Measurements from ENCODE around the gene DTX2.
"Not testable (repeated sequence)": the region's sequence is repeated elsewhere in the genome, so short reads cannot be mapped to it uniquely, and the experiment has no call there.

DNA sequence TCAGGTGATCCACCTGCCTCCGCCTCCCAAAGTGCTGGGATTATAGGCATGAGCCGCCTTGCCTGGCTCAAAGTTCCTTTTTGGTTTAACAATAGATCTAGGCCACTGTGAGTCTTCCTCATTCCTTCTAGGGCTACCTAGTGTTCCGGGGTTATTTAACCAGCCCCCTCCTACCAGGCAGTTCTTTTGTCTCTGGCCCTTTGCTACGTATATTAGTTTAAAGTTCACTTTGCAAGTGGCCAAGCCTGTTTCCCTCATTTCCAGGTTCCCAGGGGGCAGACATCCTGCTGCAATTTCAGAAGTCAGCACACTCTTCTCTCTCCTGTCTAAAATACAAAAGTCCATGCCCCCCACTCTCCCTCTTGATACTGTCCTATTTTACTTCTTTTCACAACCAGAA is 3.0 kb upstream of the DTX2 start:
- TF ChIP-seq, protein P1, sequence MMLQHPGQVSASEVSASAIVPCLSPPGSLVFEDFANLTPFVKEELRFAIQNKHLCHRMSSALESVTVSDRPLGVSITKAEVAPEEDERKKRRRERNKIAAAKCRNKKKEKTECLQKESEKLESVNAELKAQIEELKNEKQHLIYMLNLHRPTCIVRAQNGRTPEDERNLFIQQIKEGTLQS (IDR thresholded peaks at IDR 0.05), result not testable (repeated sequence)
- TF ChIP-seq RAD21 (IDR thresholded peaks at IDR 0.05); RXRA (IDR thresholded peaks at IDR 0.05); SP1 (IDR thresholded peaks at IDR 0.05); TAF1 (conservative IDR thresholded peaks at IDR 0.05): not testable (repeated sequence)
- TF ChIP-seq, protein P2, sequence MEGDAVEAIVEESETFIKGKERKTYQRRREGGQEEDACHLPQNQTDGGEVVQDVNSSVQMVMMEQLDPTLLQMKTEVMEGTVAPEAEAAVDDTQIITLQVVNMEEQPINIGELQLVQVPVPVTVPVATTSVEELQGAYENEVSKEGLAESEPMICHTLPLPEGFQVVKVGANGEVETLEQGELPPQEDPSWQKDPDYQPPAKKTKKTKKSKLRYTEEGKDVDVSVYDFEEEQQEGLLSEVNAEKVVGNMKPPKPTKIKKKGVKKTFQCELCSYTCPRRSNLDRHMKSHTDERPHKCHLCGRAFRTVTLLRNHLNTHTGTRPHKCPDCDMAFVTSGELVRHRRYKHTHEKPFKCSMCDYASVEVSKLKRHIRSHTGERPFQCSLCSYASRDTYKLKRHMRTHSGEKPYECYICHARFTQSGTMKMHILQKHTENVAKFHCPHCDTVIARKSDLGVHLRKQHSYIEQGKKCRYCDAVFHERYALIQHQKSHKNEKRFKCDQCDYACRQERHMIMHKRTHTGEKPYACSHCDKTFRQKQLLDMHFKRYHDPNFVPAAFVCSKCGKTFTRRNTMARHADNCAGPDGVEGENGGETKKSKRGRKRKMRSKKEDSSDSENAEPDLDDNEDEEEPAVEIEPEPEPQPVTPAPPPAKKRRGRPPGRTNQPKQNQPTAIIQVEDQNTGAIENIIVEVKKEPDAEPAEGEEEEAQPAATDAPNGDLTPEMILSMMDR (IDR thresholded peaks at IDR 0.05; ENCODE audit: low read depth, low read length, missing input control), result not testable (repeated sequence)
- TF ChIP-seq, protein P3, sequence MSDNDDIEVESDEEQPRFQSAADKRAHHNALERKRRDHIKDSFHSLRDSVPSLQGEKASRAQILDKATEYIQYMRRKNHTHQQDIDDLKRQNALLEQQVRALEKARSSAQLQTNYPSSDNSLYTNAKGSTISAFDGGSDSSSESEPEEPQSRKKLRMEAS (IDR thresholded peaks at IDR 0.05), result not testable (repeated sequence)

All from liver (tissue), 3 donors.